ENCODE results near the gene PTDSS2.

PTDSS2 gene

GRCh38 chr11:489610-490185, 39.6 kb downstream of the PTDSS2 start:
- no peak overlapping the region for H3K27ac ChIP-seq
- TF ChIP-seq CTCF (IDR thresholded peaks at IDR 0.05), result no peak
- H3K4me3 ChIP-seq, result no peak overlapping the region
- DNase-seq (ENCODE audit: low spot score), result no peak

- TF ChIP-seq CTCF (IDR thresholded peaks at IDR 0.05), result no peak
- DNase-seq (ENCODE audit: low spot score), result no peak
Measured at GRCh38 chr11:490186-490929, 40.3 kb downstream of the PTDSS2 start.

GRCh38 chr11:490930-491260, 40.8 kb downstream of the PTDSS2 start:
- DNase-seq (ENCODE audit: low spot score), result no peak
- Histone ChIP-seq H3K4me3 (no peak overlapping the region), H3K27ac (no peak overlapping the region)

More at GRCh38 chr11:490186-490929, 40.3 kb downstream of the PTDSS2 start:
- no peak overlapping the region for H3K27ac ChIP-seq
- H3K4me3 ChIP-seq, result no peak overlapping the region

GRCh38 chr11:491358-491757, 41.3 kb downstream of the PTDSS2 start:
- H3K27ac ChIP-seq, result no peak overlapping the region
- DNase-seq (ENCODE audit: low spot score), result no peak
- no peak for TF ChIP-seq CTCF (IDR thresholded peaks at IDR 0.05)
- H3K4me3 ChIP-seq, result no peak overlapping the region

More at GRCh38 chr11:490930-491260, 40.8 kb downstream of the PTDSS2 start:
- TF ChIP-seq CTCF (IDR thresholded peaks at IDR 0.05), result no peak

- no peak for TF ChIP-seq CTCF (IDR thresholded peaks at IDR 0.05)
- no peak for DNase-seq (ENCODE audit: low spot score)
- H3K4me3 ChIP-seq, result no peak overlapping the region
- no peak overlapping the region for H3K27ac ChIP-seq
Measured at GRCh38 chr11:492427-493226, 42.5 kb downstream of the PTDSS2 start.

- no peak overlapping the region for H3K4me3 ChIP-seq
- no peak overlapping the region for H3K27ac ChIP-seq
- no peak for TF ChIP-seq CTCF (IDR thresholded peaks at IDR 0.05)
- DNase-seq (ENCODE audit: low spot score), result no peak
Measured at GRCh38 chr11:494761-495536, 44.9 kb downstream of the PTDSS2 start.

Data from coronary artery (tissue), 2 donors.